Measurements from ENCODE around the gene HSD17B3. TPM values are rescaled to one million over a fixed set of nuclear protein-coding genes. Genes with fewer than 3 reads are reported as not detected.

Gene HSD17B3
- total RNA-seq, 2 experiments from 2014 or later: 0.42 to 0.80 TPM

- Mint-ChIP-seq H3K27ac (no peak overlapping the region), H3K27me3 (peaks cover 76% of the 10 kb centered on the region), H3K9me3 (peaks cover 3% of the 10 kb centered on the region), H3K4me1 (ENCODE audit: low read depth) (peaks cover 9% of the 10 kb centered on the region), H3K4me3 (peak overlapping the region; percentile 42), H3K36me3 (ENCODE audit: low read depth) (no peaks in the 10 kb centered on the region)
- Histone ChIP-seq H3K9me3 (ENCODE audit: control insufficient read depth in 1 of 2, insufficient read depth in 1 of 2, low read length in 2 of 2) (peaks cover 0 to 7% of the 10 kb centered on the region in 2 experiments), H3K27me3 (ENCODE audit: control insufficient read depth in 1 of 2, insufficient read depth in 2 of 2, low read length in 2 of 2) (peaks cover 26 to 35% of the 10 kb centered on the region in 2 experiments), H3K36me3 (ENCODE audit: insufficient read depth, low read length) (no peaks in the 10 kb centered on the region), H3K4me1 (ENCODE audit: insufficient read depth, low read length) (peaks cover 20% of the 10 kb centered on the region), H3K27ac (ENCODE audit: low read depth in 1 of 2, low read length in 2 of 2) (no peak overlapping the region), H3K4me3 (ENCODE audit: low read length) (no peak overlapping the region)
- TF ChIP-seq CTCF (IDR thresholded peaks at IDR 0.05): peak; percentile 56
- no peak for DNase-seq
- ATAC-seq (ENCODE audit: poor library complexity): no peak
- POLR2A ChIA-PET: no interaction called here
- intact Hi-C loops (cut with DNase I, micrococcal nuclease): loop anchor here (2.0 to 10.0 kb wide), 8 partner anchors 418 to 1539 kb away; no protein-coding TSS in a partner anchor
- CTCF ChIA-PET: no interaction called here
Measured at GRCh38 chr9:96219900-96220257, 82.1 kb downstream of the HSD17B3 start.

- no peak overlapping the region for H3K27ac ChIP-seq (ENCODE audit: low read depth in 1 of 2, low read length in 2 of 2)
- peaks cover under 1% of the 10 kb centered on the region for H3K9me3 Mint-ChIP-seq
- no peak overlapping the region for H3K4me3 Mint-ChIP-seq
- no peaks in the 10 kb centered on the region for H3K36me3 ChIP-seq (ENCODE audit: insufficient read depth, low read length)
- peaks cover 76% of the 10 kb centered on the region for H3K27me3 Mint-ChIP-seq
- POLR2A ChIA-PET: no interaction called here
- peaks cover 26 to 32% of the 10 kb centered on the region in 2 experiments for H3K27me3 ChIP-seq (ENCODE audit: control insufficient read depth in 1 of 2, insufficient read depth in 2 of 2, low read length in 2 of 2)
- intact Hi-C loops (cut with DNase I, micrococcal nuclease): loop anchor here (2.0 to 10.0 kb wide), 8 partner anchors 417 to 1538 kb away; no protein-coding TSS in a partner anchor
- peaks cover 20% of the 10 kb centered on the region for H3K4me1 ChIP-seq (ENCODE audit: insufficient read depth, low read length)
- TF ChIP-seq CTCF (IDR thresholded peaks at IDR 0.05): peak; percentile 70
- H3K36me3 Mint-ChIP-seq (ENCODE audit: low read depth): no peaks in the 10 kb centered on the region
- no peak overlapping the region for H3K4me3 ChIP-seq (ENCODE audit: low read length)
- H3K27ac Mint-ChIP-seq: no peak overlapping the region
- peak; percentile 49 for ATAC-seq (ENCODE audit: poor library complexity)
- peaks cover 9% of the 10 kb centered on the region for H3K4me1 Mint-ChIP-seq (ENCODE audit: low read depth)
- CTCF ChIA-PET: interaction anchor here (0.7 kb wide), 1 partner anchor 564 kb away, joined by 3 read pairs; no protein-coding TSS in a partner anchor
- peaks cover 0 to 3% of the 10 kb centered on the region in 2 experiments for H3K9me3 ChIP-seq (ENCODE audit: control insufficient read depth in 1 of 2, insufficient read depth in 1 of 2, low read length in 2 of 2)
- peak in 11 of 14 experiments; percentile 11 to 68 (median 38) for DNase-seq
Measured at GRCh38 chr9:96219026-96219899, 82.7 kb downstream of the HSD17B3 start.

GRCh38 chr9:96217754-96218693, 84.0 kb downstream of the HSD17B3 start:
- H3K27me3 Mint-ChIP-seq: peaks cover 73% of the 10 kb centered on the region
- no peak overlapping the region for H3K27ac Mint-ChIP-seq
- intact Hi-C loops (cut with DNase I, micrococcal nuclease): loop anchor here (1.0 to 10.0 kb wide), 9 partner anchors 416 to 1537 kb away; no protein-coding TSS in a partner anchor
- peaks cover 9% of the 10 kb centered on the region for H3K4me1 Mint-ChIP-seq (ENCODE audit: low read depth)
- H3K4me1 ChIP-seq (ENCODE audit: insufficient read depth, low read length): peaks cover 20% of the 10 kb centered on the region
- ATAC-seq (ENCODE audit: poor library complexity) (peak; percentile 89), DNase-seq (peak; percentile 42 to 85 (median 66))
- H3K36me3 ChIP-seq (ENCODE audit: insufficient read depth, low read length): no peaks in the 10 kb centered on the region
- peak; percentile 94 for TF ChIP-seq CTCF (IDR thresholded peaks at IDR 0.05)
- H3K4me3 ChIP-seq (ENCODE audit: low read length): peak overlapping the region; percentile 28
- peak overlapping the region; percentile 79 for H3K4me3 Mint-ChIP-seq
- H3K36me3 Mint-ChIP-seq (ENCODE audit: low read depth): no peaks in the 10 kb centered on the region
- no peak overlapping the region for H3K27ac ChIP-seq (ENCODE audit: low read depth in 1 of 2, low read length in 2 of 2)
- no peaks in the 10 kb centered on the region for H3K9me3 Mint-ChIP-seq
- ChIA-PET POLR2A (no interaction called here), CTCF (interaction anchor here (0.6 to 0.7 kb wide), 4 partner anchors 9 to 563 kb away, joined by 3 read pairs; no protein-coding TSS in a partner anchor)
- no peaks in the 10 kb centered on the region for H3K9me3 ChIP-seq (ENCODE audit: control insufficient read depth in 1 of 2, insufficient read depth in 1 of 2, low read length in 2 of 2)
- H3K27me3 ChIP-seq (ENCODE audit: control insufficient read depth in 1 of 2, insufficient read depth in 2 of 2, low read length in 2 of 2): peaks cover 26 to 31% of the 10 kb centered on the region in 2 experiments
